Measurements from ENCODE around the gene SLC9A5. TPM values are rescaled to one million over a fixed set of nuclear protein-coding genes. Genes with fewer than 3 reads are reported as not detected.

The SLC9A5 gene
- total RNA-seq, 1 experiment from 2014 or later = 2.4 TPM

DNA sequence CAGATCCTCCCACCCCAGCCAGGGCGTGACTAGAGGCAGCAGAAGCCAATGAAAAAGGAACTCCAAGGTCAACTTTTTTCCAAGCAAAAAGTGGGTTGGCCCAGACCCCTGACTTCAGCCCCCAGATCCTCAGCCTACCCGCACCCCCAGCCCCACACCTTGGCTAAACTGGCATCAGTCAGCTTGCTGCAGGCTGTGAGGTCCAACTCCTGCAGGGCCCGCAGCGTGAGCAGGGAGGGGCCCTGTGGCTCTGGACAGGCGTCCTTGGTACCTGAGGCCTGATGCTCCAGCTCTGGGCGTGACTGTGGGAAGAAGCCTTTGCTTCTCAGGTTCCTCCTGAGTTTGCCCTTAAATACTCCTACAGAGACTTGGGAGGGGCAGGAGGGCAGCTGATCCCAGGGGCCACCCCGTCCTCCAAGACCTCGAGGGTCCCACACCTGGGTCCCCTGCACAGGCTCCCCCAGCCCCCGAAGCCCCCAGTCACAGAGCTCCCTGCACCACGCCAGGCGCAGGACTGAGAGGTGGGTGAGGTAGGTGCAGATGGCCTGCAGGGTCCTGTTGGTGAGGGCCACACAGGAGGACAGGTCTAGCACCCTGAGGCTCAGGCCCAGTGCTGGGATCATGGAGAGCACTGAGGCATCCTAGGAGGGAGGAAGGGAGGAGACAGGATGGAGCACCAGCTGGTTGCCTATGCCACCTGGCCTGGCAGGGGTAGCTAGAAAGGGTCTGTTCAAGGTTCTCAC, 40.5 kb upstream of the SLC9A5 start:
- no peak for DNase-seq
- POLR2A ChIA-PET = interaction anchor here (1.4 kb wide), 1 partner anchor 18 kb away, joined by 3 read pairs; the partner anchor contains the start of gene TMEM208
- Mint-ChIP-seq H3K27ac (ENCODE audit: unreplicated experiment) (no peak overlapping the region), H3K36me3 (ENCODE audit: insufficient read depth, unreplicated experiment) (peaks cover 30% of the 10 kb centered on the region), H3K9me3 (ENCODE audit: unreplicated experiment) (no peaks in the 10 kb centered on the region), H3K27me3 (ENCODE audit: insufficient read depth, unreplicated experiment) (no peaks in the 10 kb centered on the region), H3K4me3 (ENCODE audit: unreplicated experiment) (no peak overlapping the region), H3K4me1 (ENCODE audit: low read depth, unreplicated experiment) (peaks cover 8% of the 10 kb centered on the region)
- intact Hi-C loops (cut with micrococcal nuclease; ENCODE audit: unreplicated experiment) = no loop called here
- Histone ChIP-seq H3K27me3 (replicated peaks; ENCODE audit: control insufficient read depth, insufficient read depth, low read length) (no peaks in the 10 kb centered on the region), H3K4me1 (peaks cover 18% of the 10 kb centered on the region; the same call in 1 of the 2 replicates), H3K36me3 (ENCODE audit: control insufficient read depth, insufficient read depth, low read length) (no peaks in the 10 kb centered on the region; the same call in 1 of the 2 replicates), H3K4me3 (ENCODE audit: low read depth, low read length) (no peak overlapping the region), H3K9me3 (no peaks in the 10 kb centered on the region)
- TF ChIP-seq, protein P1, sequence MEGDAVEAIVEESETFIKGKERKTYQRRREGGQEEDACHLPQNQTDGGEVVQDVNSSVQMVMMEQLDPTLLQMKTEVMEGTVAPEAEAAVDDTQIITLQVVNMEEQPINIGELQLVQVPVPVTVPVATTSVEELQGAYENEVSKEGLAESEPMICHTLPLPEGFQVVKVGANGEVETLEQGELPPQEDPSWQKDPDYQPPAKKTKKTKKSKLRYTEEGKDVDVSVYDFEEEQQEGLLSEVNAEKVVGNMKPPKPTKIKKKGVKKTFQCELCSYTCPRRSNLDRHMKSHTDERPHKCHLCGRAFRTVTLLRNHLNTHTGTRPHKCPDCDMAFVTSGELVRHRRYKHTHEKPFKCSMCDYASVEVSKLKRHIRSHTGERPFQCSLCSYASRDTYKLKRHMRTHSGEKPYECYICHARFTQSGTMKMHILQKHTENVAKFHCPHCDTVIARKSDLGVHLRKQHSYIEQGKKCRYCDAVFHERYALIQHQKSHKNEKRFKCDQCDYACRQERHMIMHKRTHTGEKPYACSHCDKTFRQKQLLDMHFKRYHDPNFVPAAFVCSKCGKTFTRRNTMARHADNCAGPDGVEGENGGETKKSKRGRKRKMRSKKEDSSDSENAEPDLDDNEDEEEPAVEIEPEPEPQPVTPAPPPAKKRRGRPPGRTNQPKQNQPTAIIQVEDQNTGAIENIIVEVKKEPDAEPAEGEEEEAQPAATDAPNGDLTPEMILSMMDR (IDR thresholded peaks at IDR 0.05; ENCODE audit: insufficient read depth in 1 of 2, low read depth in 1 of 2, low read length in 1 of 2, severe bottlenecking in 1 of 2, unreplicated experiment in 1 of 2) = no peak
- BruUV-seq (replicated peaks) = no TSS peak
- CTCF ChIA-PET = interaction anchor here (2.6 kb wide), 1 partner anchor 10 kb away, joined by 9 read pairs; the partner anchor contains the start of gene ELMO3

DNA sequence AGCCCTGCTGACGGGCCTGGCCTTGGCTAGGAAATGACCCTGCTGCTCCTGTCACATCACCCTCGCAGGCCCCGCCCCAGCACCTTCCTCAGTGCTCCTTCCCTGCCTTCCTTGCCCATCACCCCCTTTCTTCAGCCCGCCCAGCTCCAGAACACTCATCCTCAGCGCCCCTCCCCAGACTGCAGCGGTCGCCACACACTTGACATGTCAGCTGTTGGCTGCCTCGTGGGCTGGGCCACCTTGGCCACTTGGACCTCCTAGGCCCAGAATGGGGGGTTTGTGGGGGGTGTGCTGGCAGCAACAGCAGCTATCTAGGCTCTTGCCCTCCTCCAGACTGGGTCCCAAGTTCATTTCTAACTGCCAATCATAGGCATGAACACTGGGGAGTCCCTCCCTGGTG, 39.2 kb upstream of the SLC9A5 start:
- H3K27ac Mint-ChIP-seq (ENCODE audit: unreplicated experiment) = no peak overlapping the region
- CTCF ChIA-PET = interaction anchor here (1.1 to 2.6 kb wide), 2 partner anchors 11 to 37 kb away, joined by 3 to 9 read pairs; partner anchors contain the start of gene ELMO3
- Histone ChIP-seq H3K27me3 (replicated peaks; ENCODE audit: control insufficient read depth, insufficient read depth, low read length) (no peaks in the 10 kb centered on the region), H3K4me3 (ENCODE audit: low read depth, low read length) (no peak overlapping the region), H3K4me1 (peaks cover 28% of the 10 kb centered on the region; the same call in 1 of the 2 replicates), H3K36me3 (ENCODE audit: control insufficient read depth, insufficient read depth, low read length) (no peaks in the 10 kb centered on the region), H3K9me3 (no peaks in the 10 kb centered on the region)
- POLR2A ChIA-PET = interaction anchor here (1.3 kb wide), 1 partner anchor 38 kb away, joined by 5 read pairs; the partner anchor contains the start of gene FHOD1
- intact Hi-C loops (cut with micrococcal nuclease; ENCODE audit: unreplicated experiment) = no loop called here
- BruUV-seq (replicated peaks) = no TSS peak
- no peaks in the 10 kb centered on the region for H3K9me3 Mint-ChIP-seq (ENCODE audit: unreplicated experiment)
- H3K4me3 Mint-ChIP-seq (ENCODE audit: unreplicated experiment) = no peak overlapping the region
- peaks cover 30% of the 10 kb centered on the region for H3K36me3 Mint-ChIP-seq (ENCODE audit: insufficient read depth, unreplicated experiment)
- peaks cover 8% of the 10 kb centered on the region for H3K4me1 Mint-ChIP-seq (ENCODE audit: low read depth, unreplicated experiment)
- TF ChIP-seq, protein P1 (IDR thresholded peaks at IDR 0.05; ENCODE audit: insufficient read depth in 1 of 2, low read depth in 1 of 2, low read length in 1 of 2, severe bottlenecking in 1 of 2, unreplicated experiment in 1 of 2) = no peak
- no peak for DNase-seq
- no peaks in the 10 kb centered on the region for H3K27me3 Mint-ChIP-seq (ENCODE audit: insufficient read depth, unreplicated experiment)

DNA sequence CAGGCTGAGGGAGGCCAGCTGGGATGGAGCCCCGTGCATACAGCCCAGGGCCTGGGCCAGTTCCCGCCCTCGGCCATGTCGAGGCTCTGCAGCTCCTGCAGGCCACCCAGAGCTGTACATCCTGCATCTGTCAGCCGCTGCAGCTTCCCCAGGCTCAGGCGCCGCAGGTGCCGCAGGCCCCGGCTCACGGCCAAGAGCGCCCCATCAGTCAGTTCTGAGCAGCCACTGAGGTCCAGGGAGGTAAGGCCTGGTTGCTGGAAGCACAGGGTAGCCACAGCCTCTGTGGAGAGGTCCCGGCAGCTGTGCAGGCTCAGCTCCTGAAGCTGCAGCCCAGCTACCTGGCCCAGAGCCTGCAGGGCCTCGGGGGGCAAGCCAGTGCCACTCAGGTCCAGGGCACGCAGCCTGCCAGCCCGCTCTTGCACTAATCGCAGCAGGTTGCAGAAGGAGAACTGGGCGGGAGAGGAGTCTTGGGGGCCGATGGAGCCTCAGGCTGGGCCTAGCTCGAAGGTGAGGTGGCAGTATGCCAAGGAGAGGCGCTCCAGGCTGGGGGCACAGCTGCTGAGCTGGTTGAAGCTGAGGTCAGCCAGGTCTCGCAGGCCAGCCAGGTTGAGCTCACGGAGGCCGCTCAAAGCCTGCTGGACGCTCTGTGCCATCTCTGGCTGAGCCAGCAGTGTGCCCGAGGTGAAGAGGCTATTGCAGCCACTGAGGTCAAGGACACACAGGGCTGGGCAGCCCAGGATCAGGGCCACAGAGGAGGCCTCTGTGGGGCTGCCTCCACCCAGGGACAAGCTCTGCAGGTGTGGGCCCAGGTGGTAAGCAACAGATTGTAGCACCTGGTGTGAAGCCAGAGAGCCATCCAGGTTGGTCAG, 38.5 kb upstream of the SLC9A5 start:
- TF ChIP-seq, protein P1 (IDR thresholded peaks at IDR 0.05; ENCODE audit: insufficient read depth in 1 of 2, low read depth in 1 of 2, low read length in 1 of 2, severe bottlenecking in 1 of 2, unreplicated experiment in 1 of 2) = no peak
- no peak for DNase-seq
- peaks cover 30% of the 10 kb centered on the region for H3K36me3 Mint-ChIP-seq (ENCODE audit: insufficient read depth, unreplicated experiment)
- Histone ChIP-seq H3K36me3 (ENCODE audit: control insufficient read depth, insufficient read depth, low read length) (no peaks in the 10 kb centered on the region), H3K27me3 (replicated peaks; ENCODE audit: control insufficient read depth, insufficient read depth, low read length) (no peaks in the 10 kb centered on the region), H3K4me3 (ENCODE audit: low read depth, low read length) (no peak overlapping the region), H3K9me3 (no peaks in the 10 kb centered on the region), H3K4me1 (peaks cover 28% of the 10 kb centered on the region; the same call in 1 of the 2 replicates)
- H3K4me3 Mint-ChIP-seq (ENCODE audit: unreplicated experiment) = no peak overlapping the region
- POLR2A ChIA-PET = interaction anchor here (1.3 kb wide), 1 partner anchor 37 kb away, joined by 5 read pairs; the partner anchor contains the start of gene FHOD1
- H3K27ac Mint-ChIP-seq (ENCODE audit: unreplicated experiment) = no peak overlapping the region
- peaks cover 8% of the 10 kb centered on the region for H3K4me1 Mint-ChIP-seq (ENCODE audit: low read depth, unreplicated experiment)
- H3K9me3 Mint-ChIP-seq (ENCODE audit: unreplicated experiment) = no peaks in the 10 kb centered on the region
- BruUV-seq (replicated peaks) = no TSS peak
- H3K27me3 Mint-ChIP-seq (ENCODE audit: insufficient read depth, unreplicated experiment) = no peaks in the 10 kb centered on the region
- CTCF ChIA-PET = interaction anchor here (1.1 to 2.6 kb wide), 3 partner anchors 12 to 36 kb away, joined by 3 to 9 read pairs (median 5); partner anchors contain the start of gene ELMO3
- intact Hi-C loops (cut with micrococcal nuclease; ENCODE audit: unreplicated experiment) = no loop called here
